ENCODE results near the gene UBL4A. TPM values are rescaled to one million over a fixed set of nuclear protein-coding genes. Genes with fewer than 3 reads are reported as not detected.

Gene UBL4A
- total and polyA plus RNA-seq, 12 donors: 18.3 to 95.6 (median 51.6) TPM

GRCh38 chrX:154481911-154482601 is 4.4 kb downstream of the UBL4A start:
- TF ChIP-seq POLR2A (IDR thresholded peaks at IDR 0.05) (no peak), CTCF (IDR thresholded peaks at IDR 0.05) (no peak)
- WGBS, 4 donors: 64 to 79% (median 75%) methylated on average over 9 to 14 of the region's 14 CpGs
- H3K4me1 ChIP-seq (replicated peaks in 1 of 2): peaks cover 5 to 9% of the 10 kb centered on the region in 2 donors
- peak in 1 of 7 donors; percentile 14 for DNase-seq
- H3K36me3 ChIP-seq (replicated peaks in 1 of 2): no peaks in the 10 kb centered on the region
- H3K27ac ChIP-seq: peak overlapping the region in 2 of 5 donors; percentile 45 to 64
- H3K27me3 ChIP-seq: no peaks in the 10 kb centered on the region
- H3K4me3 ChIP-seq: no peak overlapping the region
- no peaks in the 10 kb centered on the region for H3K9me3 ChIP-seq (replicated peaks in 1 of 3)
- intact Hi-C loops (cut with DNase I): no loop called here

- WGBS, 4 donors: 31 to 71% (median 50%) methylated on average over 5 of the region's 5 CpGs
- peak in 6 of 7 donors; percentile 60 to 81 (median 68) for DNase-seq
- Histone ChIP-seq H3K9me3 (replicated peaks in 1 of 3) (no peaks in the 10 kb centered on the region), H3K4me3 (no peak overlapping the region), H3K27me3 (no peaks in the 10 kb centered on the region), H3K27ac (peak overlapping the region; percentile 17 to 76 (median 53)), H3K36me3 (replicated peaks in 1 of 2) (no peaks in the 10 kb centered on the region), H3K4me1 (replicated peaks in 1 of 2) (peaks cover 5 to 9% of the 10 kb centered on the region in 2 donors)
- TF ChIP-seq POLR2A (IDR thresholded peaks at IDR 0.05): peak in 1 of 2 donors; percentile 65
- no peak for TF ChIP-seq CTCF (IDR thresholded peaks at IDR 0.05)
- intact Hi-C loops (cut with DNase I): no loop called here
Measured at GRCh38 chrX:154481195-154481594, 5.2 kb downstream of the UBL4A start.

- peak; percentile 93 to 96 (median 95) for DNase-seq
- Histone ChIP-seq H3K9me3 (replicated peaks in 1 of 3) (no peaks in the 10 kb centered on the region), H3K27ac (peak within 1 kb of the TSS; percentile 38 to 90 (median 78)), H3K27me3 (no peaks in the 10 kb centered on the region), H3K4me1 (replicated peaks in 1 of 2) (no peaks in the 10 kb centered on the region), H3K4me3 (peak within 1 kb of the TSS in 2 of 4 donors; percentile 34 to 64), H3K36me3 (replicated peaks in 1 of 2) (no peaks in the 10 kb centered on the region)
- intact Hi-C loops (cut with DNase I): no loop called here
- WGBS, 4 donors: 2 to 50% (median 21%) methylated on average over 9 to 84 of the region's 85 CpGs
- TF ChIP-seq CTCF (IDR thresholded peaks at IDR 0.05) (no peak), POLR2A (IDR thresholded peaks at IDR 0.05) (peak in 1 of 2 donors; percentile 86)
Measured at GRCh38 chrX:154478728-154479622, 7.4 kb downstream of the UBL4A start, which contains the start of gene LAGE3. Gene LAGE3, minus strand, starts transcription at chrX:154479281. Its CDS starts 366 bp downstream, at chrX:154478915.

- Histone ChIP-seq H3K4me1 (replicated peaks in 1 of 2) (no peaks in the 10 kb centered on the region), H3K27me3 (no peaks in the 10 kb centered on the region), H3K9me3 (replicated peaks in 1 of 3) (no peaks in the 10 kb centered on the region), H3K27ac (peak overlapping the region in 4 of 5 donors; percentile 37 to 90 (median 68)), H3K36me3 (replicated peaks in 1 of 2) (no peaks in the 10 kb centered on the region), H3K4me3 (peak overlapping the region in 1 of 4 donors; percentile 64)
- intact Hi-C loops (cut with DNase I): no loop called here
- WGBS, 4 donors: 45 to 77% (median 64%) methylated on average over 10 to 24 of the region's 24 CpGs
- no peak for TF ChIP-seq CTCF (IDR thresholded peaks at IDR 0.05)
- TF ChIP-seq POLR2A (IDR thresholded peaks at IDR 0.05): no peak
- DNase-seq: peak in 1 of 7 donors; percentile 19
Measured at GRCh38 chrX:154477891-154478477, 8.4 kb downstream of the UBL4A start.
